ENCODE results near the gene NPAP1. TPM values are rescaled to one million over a fixed set of nuclear protein-coding genes. Genes with fewer than 3 reads are reported as not detected.
"Not testable (repeated sequence)": the region's sequence is repeated elsewhere in the genome, so short reads cannot be mapped to it uniquely, and the experiment has no call there.

NPAP1 gene
- total RNA-seq, result 0.31 TPM

DNA sequence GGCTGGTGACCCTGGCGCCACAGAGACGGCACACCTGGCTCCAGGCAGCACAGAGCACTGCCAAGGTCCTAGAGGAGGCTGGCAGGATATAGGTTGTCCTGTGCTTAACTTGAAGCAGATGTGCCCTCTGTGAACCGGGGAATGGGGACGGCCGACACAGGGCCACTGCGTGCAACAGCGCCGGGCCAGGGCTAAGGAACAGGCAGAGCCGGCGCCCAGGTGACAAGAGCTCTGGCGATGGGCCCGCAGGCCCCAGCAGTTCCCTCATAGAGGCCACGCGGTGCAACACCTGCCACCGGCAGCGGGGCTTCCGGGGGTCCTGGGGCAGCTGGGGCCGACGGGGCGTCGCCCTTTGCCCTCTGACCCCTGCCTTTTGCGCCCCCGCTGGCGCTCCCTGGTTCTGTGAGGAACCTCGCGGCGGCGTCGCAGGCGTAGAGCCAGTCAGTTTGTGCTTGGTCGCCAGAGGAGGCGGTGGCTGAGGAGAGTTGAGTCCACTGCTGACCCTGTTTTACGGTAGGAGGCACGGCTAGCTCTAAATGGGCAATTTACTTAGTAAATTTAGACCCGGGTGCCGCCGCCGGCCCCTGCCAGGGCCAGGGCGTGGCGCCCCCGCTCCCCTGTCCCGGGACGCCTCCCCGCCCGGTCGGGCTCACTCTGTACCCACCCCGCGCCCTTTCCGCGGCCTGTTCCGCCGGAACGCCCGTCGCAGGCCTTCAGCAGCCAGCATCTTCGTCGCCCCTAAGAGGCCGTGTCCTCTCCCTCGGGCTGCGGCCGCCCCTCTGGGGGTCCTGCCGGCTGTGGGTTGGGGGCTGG lies at the start of gene NPAP1:
Gene NPAP1 (plus strand): TSS at position 444 of the 813 bp plus-strand sequence. CDS start 93 bp downstream, at position 537.
- no peak for DNase-seq

DNA sequence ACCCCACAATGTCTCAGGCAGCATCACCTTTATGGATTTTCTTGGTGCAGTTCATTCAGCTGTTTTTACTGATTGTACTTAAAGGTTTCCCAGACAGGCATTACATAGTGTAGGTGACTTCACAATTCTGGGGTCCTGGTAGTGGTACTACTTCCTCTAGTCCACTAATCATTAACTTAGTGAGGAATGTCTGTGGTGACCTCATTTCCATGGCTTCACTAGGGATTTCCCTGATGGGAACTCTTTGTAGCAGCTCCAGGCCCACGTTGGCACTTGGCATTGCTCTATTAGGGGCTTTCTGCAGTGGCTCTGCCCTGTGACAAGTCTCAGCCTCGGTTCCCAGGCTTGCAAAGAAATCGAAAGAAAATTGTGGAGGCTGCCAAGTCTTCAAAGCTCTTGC lies 48.1 kb upstream of the NPAP1 start:
- no peak for DNase-seq

DNA sequence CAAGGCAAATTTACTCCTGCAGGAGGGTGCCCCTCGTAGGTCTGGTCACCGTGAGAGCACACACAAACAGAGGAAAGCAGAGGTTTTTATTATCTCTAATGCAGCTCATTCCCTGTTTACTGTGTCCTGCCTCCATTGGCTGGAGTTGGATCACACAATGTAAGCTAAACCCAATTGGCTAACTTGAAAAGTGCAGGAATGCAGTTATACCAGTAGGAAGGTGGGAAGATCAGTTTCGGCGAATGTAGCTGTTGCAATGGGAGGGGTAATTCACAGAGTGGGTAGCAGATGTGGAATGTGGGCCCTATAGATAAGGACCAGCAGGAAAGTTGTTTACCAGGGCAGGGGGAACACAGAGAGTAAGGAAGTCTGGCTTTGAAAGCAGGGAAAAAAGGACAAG lies 42.5 kb upstream of the NPAP1 start:
- DNase-seq, result no peak

DNA sequence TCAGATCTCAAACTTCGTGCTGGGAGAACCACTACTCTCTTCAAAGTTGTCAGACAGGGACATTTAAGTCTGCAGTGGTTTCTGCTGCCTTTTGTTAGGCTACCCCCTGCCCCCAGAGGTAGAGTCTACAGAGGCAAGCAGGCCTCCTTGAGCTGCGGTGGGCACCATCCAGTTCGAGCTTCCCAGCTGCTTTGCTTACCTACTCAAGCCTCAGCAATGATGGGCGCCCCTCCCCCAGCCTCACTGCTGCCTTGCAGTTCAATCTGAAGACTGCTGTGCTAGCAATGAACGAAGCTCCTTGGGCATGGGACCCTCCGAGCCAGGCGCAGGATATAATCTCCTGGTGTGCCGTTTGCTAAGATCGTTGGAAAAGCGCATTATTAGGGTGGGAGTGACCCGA lies 36.2 kb upstream of the NPAP1 start:
- not testable (repeated sequence) for DNase-seq

- no peak for DNase-seq
Observed at GRCh38 chr15:24645627-24646026, 29.9 kb upstream of the NPAP1 start.

DNA sequence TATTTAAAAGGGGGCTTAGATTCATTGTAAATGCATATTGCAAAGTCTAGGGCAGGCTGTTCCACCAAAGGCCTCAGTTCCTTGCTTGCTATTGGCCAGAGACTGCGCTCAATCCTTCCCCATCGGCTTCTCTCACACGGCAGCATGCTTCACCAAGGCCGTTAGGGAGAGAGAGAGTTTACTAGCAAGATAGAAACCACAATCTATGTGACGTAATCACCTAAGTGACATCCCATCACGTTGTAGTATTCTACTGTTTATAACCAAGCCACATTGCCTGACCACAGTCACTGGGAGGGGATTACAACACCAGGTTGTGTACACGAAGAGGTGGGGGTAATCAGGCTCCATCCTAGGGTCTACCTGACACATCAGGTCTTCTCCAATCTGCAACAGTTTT lies 16.0 kb upstream of the NPAP1 start:
- DNase-seq, result no peak

GRCh38 chr15:24662991-24663390 lies 12.6 kb upstream of the NPAP1 start:
- no peak for DNase-seq

DNA sequence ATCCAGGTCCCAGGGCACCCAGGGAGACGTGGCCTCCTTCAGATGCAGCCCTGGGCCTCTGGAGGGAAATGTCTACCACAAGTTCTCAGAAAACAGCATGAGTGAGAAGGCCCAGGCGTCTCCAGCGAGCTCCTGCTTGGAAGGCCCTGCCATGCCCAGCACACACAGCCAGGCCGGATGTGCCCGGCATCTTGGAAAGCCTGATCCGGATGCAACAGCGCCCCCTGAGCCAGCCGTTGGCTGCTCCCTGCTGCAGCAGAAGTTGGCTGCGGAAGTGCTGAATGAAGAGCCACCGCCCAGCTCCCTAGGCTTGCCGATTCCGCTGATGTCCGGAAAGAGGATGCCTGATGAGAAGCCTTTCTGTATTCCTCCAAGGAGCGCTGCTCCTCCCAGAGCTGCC lies 856 bp downstream of the NPAP1 start:
- DNase-seq, result no peak

- DNase-seq, result no peak
Observed at GRCh38 chr15:24678485-24678884, 2.9 kb downstream of the NPAP1 start.

DNA sequence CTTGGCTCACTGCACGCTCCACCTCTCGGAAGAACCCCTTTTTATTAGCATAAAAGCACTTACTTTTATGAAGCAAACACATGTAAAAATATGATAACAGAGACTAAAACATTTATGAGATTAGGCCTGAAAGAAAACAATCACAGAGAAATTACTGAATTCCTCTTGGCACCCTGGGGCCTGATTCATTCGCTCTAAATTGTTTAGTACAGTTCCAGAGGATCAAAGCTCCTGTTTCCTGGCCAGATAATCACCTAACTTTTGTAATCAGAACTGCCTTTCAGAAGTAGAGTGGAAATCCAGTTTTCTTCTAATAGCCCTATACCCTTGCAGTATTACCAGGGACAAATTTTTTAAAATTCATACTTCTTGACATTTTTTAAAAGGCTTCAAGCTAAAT lies 6.4 kb downstream of the NPAP1 start:
- DNase-seq, result no peak

- DNase-seq, result not testable (repeated sequence)
Observed at GRCh38 chr15:24682905-24683304, 7.3 kb downstream of the NPAP1 start.

DNA sequence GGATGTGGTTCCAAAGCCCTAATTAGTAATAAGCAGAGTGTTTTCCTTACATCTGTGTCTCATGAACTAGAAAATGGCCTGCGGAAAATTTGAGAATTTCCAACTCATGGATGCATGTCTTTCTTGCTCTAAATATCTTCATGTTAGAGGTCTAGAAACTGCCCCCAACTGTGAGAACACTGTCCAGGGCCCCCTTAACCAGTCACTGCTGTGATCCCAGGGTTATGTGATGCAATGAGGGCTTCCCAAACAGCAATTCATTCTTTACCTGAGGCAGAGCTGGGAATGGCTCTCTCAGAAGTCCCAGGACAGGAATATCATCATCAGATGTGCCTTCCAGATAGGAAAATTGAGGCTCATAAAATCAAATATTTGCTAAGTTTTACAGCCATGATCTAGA lies 8.2 kb downstream of the NPAP1 start:
- DNase-seq, result no peak

DNA sequence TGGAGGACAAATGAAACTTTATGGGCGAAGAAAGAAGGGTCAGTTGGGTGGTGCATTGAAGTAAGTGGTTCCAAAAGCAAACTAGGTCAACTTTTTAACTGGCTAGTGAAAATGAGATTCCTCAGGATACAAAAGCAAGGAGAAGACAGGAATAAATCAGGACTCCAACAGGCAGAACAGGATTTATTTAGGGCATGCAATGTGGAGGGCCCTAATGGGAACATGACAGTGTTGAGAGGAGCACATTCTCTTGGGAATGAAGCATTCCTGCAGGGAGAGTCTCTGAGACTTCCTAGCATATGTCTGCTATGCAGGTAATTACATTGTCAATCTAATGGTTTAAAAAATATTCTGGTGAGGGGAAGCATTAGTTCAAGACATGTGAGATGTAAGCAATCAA lies 8.7 kb downstream of the NPAP1 start:
- DNase-seq, result no peak

- no peak for DNase-seq
Observed at GRCh38 chr15:24696201-24696600, 20.6 kb downstream of the NPAP1 start.

DNA sequence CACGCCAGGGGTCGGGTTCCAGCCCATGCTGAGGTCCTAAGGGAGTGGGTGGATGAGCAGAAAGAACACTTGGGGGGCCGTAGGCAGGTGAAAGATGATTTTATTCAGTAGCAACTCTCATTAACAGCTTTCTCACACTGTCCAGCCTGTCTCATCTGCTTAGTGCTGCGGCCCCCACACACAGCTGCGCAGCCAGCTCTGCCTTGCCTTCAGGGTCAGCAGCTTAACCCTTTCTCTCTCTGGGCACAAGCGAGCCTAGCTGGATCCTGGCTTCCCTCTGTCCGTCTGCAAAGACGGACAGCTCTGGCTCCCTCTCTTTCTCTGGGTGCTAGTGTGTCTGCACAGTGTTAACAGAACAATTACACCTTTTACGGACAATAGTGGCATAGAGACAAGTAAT lies 21.3 kb downstream of the NPAP1 start:
- no peak for DNase-seq

- no peak for DNase-seq
Observed at GRCh38 chr15:24718289-24719082, 42.9 kb downstream of the NPAP1 start.

DNA sequence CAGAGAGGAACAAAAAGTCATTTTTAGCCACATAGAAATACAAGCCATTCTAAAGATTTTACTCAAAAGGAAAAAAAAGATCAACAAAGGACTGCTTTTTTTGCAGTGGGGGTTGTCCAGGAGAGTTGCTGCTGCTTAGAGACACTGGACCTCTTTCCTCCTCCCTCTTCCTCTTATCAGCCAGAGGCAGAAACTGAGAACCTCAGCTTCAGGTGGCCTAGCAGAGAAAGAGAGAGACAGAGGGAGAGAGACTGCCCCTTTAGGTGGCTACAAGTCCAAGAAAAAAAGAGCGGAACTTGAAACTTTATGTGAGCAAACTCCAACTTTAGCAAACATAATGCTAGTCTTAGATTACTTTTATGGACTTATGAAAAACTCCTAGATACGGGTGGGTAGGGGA lies 54.2 kb downstream of the NPAP1 start:
- DNase-seq, result no peak

All from occipital lobe (tissue), 2 donors.